ENCODE results near the gene OR10P1. TPM values are rescaled to one million over a fixed set of nuclear protein-coding genes. Genes with fewer than 3 reads are reported as not detected.

The OR10P1 gene
- not detected in 5 replicates for total RNA-seq (2022; extraction: Qiagen RNA extraction)

GRCh38 chr12:55636853-55637252 is at the start of gene OR10P1:
Gene OR10P1, plus strand, starts transcription at chr12:55636892. Its CDS starts 0 bp downstream, at chr12:55636892.

Other genes with a start within 250 kb of the OR10P1 start
- not detected in 5 replicates for gene OR6C65, start 236.4 kb upstream of the OR10P1 start, total RNA-seq (2022; extraction: Qiagen RNA extraction)
- not detected in 5 replicates for gene OR6C76, start 210.6 kb upstream of the OR10P1 start, total RNA-seq (2022; extraction: Qiagen RNA extraction)
- not detected in 5 replicates for gene OR6C2, start 192.8 kb upstream of the OR10P1 start, total RNA-seq (2022; extraction: Qiagen RNA extraction)
- not detected in 5 replicates for gene OR6C70, start 166.8 kb upstream of the OR10P1 start, total RNA-seq (2022; extraction: Qiagen RNA extraction)
- gene OR6C68, start 144.5 kb upstream of the OR10P1 start, total RNA-seq (2022; extraction: Qiagen RNA extraction): not detected in 5 replicates
- gene OR6C4, start 87.3 kb upstream of the OR10P1 start, total RNA-seq (2022; extraction: Qiagen RNA extraction): not detected in 5 replicates
- gene OR2AP1, start 64.4 kb upstream of the OR10P1 start, total RNA-seq (2022; extraction: Qiagen RNA extraction): not detected in 5 replicates
- gene ITGA7, start 71.0 kb downstream of the OR10P1 start, total RNA-seq (2022; extraction: Qiagen RNA extraction): 0.90 to 1.4 TPM (median 0.98 TPM) in 5 replicates
- gene BLOC1S1, start 79.2 kb downstream of the OR10P1 start, total RNA-seq (2022; extraction: Qiagen RNA extraction): 120 to 133 TPM (median 131 TPM) in 5 replicates
- gene RDH5, start 83.5 kb downstream of the OR10P1 start, total RNA-seq (2022; extraction: Qiagen RNA extraction): 2.1 to 2.8 TPM (median 2.4 TPM) in 5 replicates
- gene CD63, start 92.1 kb downstream of the OR10P1 start, total RNA-seq (2022; extraction: Qiagen RNA extraction): 655 to 723 TPM (median 684 TPM) in 5 replicates
- gene GDF11, start 106.2 kb downstream of the OR10P1 start, total RNA-seq (2022; extraction: Qiagen RNA extraction): 2.3 to 4.4 TPM (median 3.9 TPM) in 5 replicates
- gene SARNP, start 180.8 kb downstream of the OR10P1 start, total RNA-seq (2022; extraction: Qiagen RNA extraction): 84.0 to 146 TPM (median 85.8 TPM) in 5 replicates
- gene ORMDL2, start 181.1 kb downstream of the OR10P1 start, total RNA-seq (2022; extraction: Qiagen RNA extraction): 79.6 to 103 TPM (median 94.6 TPM) in 5 replicates
- gene DNAJC14, start 192.7 kb downstream of the OR10P1 start, total RNA-seq (2022; extraction: Qiagen RNA extraction): 20.7 to 28.0 TPM (median 25.9 TPM) in 5 replicates
- gene MMP19, start 206.0 kb downstream of the OR10P1 start, total RNA-seq (2022; extraction: Qiagen RNA extraction): 0.29 to 0.45 TPM (median 0.32 TPM) in 5 replicates

Measured in A549 treated with dexamethasone at 1 μM for 4 hours (cell line).